Mammary epithelial cell (primary cell): ENCODE measurements around the gene GPC5.

Experiments used
- EZH2 ChIP-seq: IDR thresholded peaks from 2 replicates; pipeline ENCODE4 v1.6.1; 2012; ENCODE audit warnings: low read length, inconsistent platforms, borderline replicate concordance
- TF ChIP-seq, protein P1 (sequence below), 2 donors: IDR thresholded peaks in 1 of 2; conservative IDR thresholded peaks in 1 of 2; 2 replicates each; pipeline ENCODE4 v1.5.1; 2011 to 2012; ENCODE audit warnings: inconsistent platforms in 2 of 2, low read length in 2 of 2, mild to moderate bottlenecking in 2 of 2, control low read depth in 1 of 2, low read depth in 1 of 2; ENCODE audit not compliant: insufficient read depth in 1 of 2; ENCODE audit errors: extremely low read depth in 1 of 2

GRCh38 chr13:92590503-92590908 lies 1192.1 kb downstream of the GPC5 start:
- TF ChIP-seq EZH2 = no peak
- TF ChIP-seq, protein P1, sequence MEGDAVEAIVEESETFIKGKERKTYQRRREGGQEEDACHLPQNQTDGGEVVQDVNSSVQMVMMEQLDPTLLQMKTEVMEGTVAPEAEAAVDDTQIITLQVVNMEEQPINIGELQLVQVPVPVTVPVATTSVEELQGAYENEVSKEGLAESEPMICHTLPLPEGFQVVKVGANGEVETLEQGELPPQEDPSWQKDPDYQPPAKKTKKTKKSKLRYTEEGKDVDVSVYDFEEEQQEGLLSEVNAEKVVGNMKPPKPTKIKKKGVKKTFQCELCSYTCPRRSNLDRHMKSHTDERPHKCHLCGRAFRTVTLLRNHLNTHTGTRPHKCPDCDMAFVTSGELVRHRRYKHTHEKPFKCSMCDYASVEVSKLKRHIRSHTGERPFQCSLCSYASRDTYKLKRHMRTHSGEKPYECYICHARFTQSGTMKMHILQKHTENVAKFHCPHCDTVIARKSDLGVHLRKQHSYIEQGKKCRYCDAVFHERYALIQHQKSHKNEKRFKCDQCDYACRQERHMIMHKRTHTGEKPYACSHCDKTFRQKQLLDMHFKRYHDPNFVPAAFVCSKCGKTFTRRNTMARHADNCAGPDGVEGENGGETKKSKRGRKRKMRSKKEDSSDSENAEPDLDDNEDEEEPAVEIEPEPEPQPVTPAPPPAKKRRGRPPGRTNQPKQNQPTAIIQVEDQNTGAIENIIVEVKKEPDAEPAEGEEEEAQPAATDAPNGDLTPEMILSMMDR (conservative IDR thresholded peaks at IDR 0.05 in 1 of 2, IDR thresholded peaks at IDR 0.05 in 1 of 2; ENCODE audit: extremely low read depth in 1 of 2, insufficient read depth in 1 of 2, low read depth in 1 of 2, low read length in 2 of 2) = no peak
